ENCODE measurements around the gene MEIOSIN.

Gene MEIOSIN

DNA sequence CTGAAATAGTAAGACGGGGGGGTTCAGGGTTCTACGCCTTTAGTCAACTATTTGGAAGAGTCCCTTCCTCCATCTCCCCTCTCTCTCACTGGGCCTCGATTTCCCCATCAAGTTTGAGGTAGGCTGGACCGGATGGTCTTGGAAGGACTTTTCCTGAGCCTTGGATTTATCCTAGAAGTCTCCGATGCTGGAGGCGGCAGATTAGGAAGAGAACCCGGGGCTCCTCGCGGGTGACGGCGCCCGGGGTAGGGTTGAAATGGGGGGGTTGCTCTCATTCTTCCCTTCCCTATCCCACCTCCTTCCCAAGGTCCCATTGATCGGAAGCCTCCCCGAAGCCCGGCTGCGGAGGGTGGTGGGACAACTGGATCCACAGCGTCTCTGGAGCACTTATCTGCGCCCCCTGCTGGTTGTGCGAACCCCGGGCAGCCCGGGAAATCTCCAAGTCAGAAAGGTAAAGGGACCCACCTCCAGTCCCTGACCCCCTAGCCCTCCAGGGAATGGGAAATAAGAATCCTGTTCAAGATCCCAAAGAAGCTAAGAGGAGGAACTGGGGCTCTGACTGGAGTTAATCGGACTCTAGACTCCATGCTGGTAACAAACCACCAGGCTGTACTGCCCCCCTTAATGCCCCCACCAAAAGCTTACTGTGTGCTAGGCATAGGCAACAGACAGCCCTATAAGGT lies 40.0 kb upstream of the MEIOSIN start:
- no peaks in the 10 kb centered on the region for H3K9me3 ChIP-seq (ENCODE audit: severe bottlenecking)
- H3K36me3 ChIP-seq: peaks cover 28% of the 10 kb centered on the region
- peak overlapping the region; percentile 98 for H3K4me3 ChIP-seq (ENCODE audit: low read depth, low read length)
- DNase-seq: peak; percentile 81
- TF ChIP-seq, protein P1, sequence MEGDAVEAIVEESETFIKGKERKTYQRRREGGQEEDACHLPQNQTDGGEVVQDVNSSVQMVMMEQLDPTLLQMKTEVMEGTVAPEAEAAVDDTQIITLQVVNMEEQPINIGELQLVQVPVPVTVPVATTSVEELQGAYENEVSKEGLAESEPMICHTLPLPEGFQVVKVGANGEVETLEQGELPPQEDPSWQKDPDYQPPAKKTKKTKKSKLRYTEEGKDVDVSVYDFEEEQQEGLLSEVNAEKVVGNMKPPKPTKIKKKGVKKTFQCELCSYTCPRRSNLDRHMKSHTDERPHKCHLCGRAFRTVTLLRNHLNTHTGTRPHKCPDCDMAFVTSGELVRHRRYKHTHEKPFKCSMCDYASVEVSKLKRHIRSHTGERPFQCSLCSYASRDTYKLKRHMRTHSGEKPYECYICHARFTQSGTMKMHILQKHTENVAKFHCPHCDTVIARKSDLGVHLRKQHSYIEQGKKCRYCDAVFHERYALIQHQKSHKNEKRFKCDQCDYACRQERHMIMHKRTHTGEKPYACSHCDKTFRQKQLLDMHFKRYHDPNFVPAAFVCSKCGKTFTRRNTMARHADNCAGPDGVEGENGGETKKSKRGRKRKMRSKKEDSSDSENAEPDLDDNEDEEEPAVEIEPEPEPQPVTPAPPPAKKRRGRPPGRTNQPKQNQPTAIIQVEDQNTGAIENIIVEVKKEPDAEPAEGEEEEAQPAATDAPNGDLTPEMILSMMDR (IDR thresholded peaks at IDR 0.05; ENCODE audit: low read depth, low read length): peak; percentile 77
- peak overlapping the region; percentile 63 for H3K27ac ChIP-seq
- H3K27me3 ChIP-seq (ENCODE audit: insufficient read depth, low read depth, severe bottlenecking): no peaks in the 10 kb centered on the region

DNA sequence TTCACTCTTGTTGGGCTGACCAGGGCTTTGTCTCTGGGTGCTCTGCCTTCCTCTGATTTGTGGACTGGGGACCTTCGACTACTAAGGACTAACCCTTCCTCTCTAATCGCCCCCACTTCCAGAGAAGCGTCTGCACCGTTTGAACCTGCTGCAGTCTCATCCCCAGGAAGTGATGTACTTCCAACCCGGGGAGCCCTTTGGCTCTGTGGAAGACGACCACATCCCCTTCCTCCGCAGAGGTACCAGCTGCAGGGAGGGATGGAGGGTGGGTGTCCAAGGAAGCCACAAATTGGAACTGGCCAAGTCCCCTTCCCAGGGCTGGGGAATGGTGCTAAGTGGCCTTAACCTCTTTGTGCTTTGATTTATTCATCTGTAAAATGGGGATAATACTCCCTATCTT lies 31.6 kb upstream of the MEIOSIN start:
- no peak for DNase-seq
- Histone ChIP-seq H3K27me3 (ENCODE audit: insufficient read depth, low read depth, severe bottlenecking) (no peaks in the 10 kb centered on the region), H3K4me3 (ENCODE audit: low read depth, low read length) (no peak overlapping the region), H3K9me3 (ENCODE audit: severe bottlenecking) (no peaks in the 10 kb centered on the region), H3K27ac (no peak overlapping the region), H3K36me3 (peaks cover 20% of the 10 kb centered on the region)
- TF ChIP-seq, protein P1 (IDR thresholded peaks at IDR 0.05; ENCODE audit: low read depth, low read length): no peak

DNA sequence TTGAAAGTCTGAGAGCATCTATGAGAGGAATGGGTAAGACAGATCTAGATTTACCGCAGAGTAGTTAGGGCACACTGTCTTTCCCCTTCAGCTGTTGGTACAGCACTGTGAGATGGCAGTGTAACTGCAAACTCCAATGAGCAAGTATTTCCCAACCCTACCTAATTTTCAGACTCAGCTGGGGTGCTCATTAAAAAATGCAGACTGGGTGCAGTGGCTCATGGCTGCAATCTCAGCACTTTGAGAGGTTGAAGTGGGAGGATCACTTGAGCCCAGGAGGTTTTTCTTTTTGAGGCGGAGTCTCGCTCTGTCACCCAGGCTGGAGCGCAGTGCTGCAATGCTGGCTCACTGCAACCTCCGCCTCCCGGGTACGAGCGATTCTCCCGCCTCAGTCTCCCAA lies 28.1 kb upstream of the MEIOSIN start:
- no peak for DNase-seq
- Histone ChIP-seq H3K27ac (no peak overlapping the region), H3K36me3 (peaks cover 17% of the 10 kb centered on the region), H3K27me3 (ENCODE audit: insufficient read depth, low read depth, severe bottlenecking) (no peaks in the 10 kb centered on the region), H3K9me3 (ENCODE audit: severe bottlenecking) (no peaks in the 10 kb centered on the region), H3K4me3 (ENCODE audit: low read depth, low read length) (no peak overlapping the region)
- TF ChIP-seq, protein P1 (IDR thresholded peaks at IDR 0.05; ENCODE audit: low read depth, low read length): no peak

DNA sequence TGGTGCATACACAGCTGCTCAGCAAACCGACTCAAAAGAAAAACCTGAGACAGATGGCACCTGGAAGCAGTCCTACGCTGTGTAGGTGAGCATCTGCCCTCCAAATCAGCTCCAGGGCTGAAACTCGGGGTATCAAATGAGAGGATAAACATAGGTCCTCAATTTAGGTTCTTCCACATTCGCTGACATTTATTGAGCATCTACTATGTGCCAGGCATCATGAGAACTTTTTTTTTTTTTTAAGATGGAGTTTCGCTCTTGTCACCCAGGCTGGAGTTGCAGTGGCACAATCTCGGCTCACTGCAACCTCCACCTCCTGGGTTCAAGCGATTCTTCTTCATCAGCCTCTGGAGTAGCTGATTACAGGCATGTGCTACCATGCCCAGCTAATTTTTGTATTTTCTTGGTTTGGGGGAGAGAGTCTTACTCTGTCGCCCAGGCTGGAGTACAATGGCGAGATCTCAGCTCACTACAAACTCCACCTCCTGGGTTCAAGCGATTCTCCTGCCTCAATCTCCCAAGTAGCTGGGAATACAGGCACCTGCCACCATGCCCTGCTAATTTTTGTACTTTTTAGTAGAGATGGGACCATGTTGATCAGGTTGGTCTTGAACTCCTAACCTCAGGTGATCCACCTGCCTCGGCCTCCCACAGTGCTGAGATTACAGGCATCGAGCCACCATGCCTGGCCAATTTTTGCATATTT lies 27.4 kb upstream of the MEIOSIN start:
- no peak overlapping the region for H3K27ac ChIP-seq

DNA sequence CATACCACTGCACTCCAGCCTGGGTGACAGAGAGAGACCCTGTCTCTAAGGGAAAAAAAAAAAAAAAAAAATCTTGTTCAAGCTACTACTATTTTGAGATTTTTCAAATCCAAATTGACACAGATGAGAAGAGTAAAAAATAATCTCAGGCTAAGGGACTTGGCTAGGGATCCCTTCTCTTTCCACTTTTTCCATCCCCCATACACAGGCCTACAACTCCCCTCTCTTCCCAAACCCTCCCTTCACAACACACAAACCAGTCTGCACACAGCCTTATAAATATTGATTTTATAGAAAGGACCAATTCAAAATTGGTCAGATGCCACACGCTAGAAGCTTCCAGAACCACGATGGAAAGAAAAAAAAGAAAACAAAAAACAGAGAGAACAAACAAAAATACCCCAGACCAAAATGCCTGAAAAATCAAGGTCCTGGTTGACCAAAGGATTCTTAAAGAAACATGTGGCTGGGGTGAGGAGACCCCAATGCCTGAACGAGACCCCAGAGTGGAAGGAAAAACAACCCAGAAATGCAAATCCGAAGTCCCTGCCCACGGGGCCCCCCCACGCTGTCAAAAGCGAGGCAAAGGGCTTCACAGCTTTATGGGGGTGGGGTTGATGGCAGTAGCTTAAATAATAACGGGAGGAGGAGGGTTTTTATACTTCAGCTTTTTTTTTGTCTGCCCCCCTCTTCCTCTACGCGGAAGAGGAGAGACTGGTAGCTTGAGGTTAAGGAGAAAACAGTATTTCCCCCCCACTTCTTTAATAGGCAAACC lies 22.7 kb upstream of the MEIOSIN start:
- Histone ChIP-seq H3K9me3 (ENCODE audit: severe bottlenecking) (no peaks in the 10 kb centered on the region), H3K27ac (no peak overlapping the region), H3K36me3 (peaks cover 16% of the 10 kb centered on the region), H3K4me3 (ENCODE audit: low read depth, low read length) (no peak overlapping the region), H3K27me3 (ENCODE audit: insufficient read depth, low read depth, severe bottlenecking) (no peaks in the 10 kb centered on the region)
- TF ChIP-seq, protein P1 (IDR thresholded peaks at IDR 0.05; ENCODE audit: low read depth, low read length): no peak
- no peak for DNase-seq

More for the DNA sequence above, 27.4 kb upstream of the MEIOSIN start:
- Histone ChIP-seq H3K4me3 (ENCODE audit: low read depth, low read length) (no peak overlapping the region), H3K27me3 (ENCODE audit: insufficient read depth, low read depth, severe bottlenecking) (no peaks in the 10 kb centered on the region), H3K36me3 (peaks cover 17% of the 10 kb centered on the region), H3K9me3 (ENCODE audit: severe bottlenecking) (no peaks in the 10 kb centered on the region)
- TF ChIP-seq, protein P1 (IDR thresholded peaks at IDR 0.05; ENCODE audit: low read depth, low read length): no peak
- no peak for DNase-seq
